ENCODE data around the gene PCDHGB7.
"Not testable (repeated sequence)": the region's sequence is repeated elsewhere in the genome, so short reads cannot be mapped to it uniquely, and the experiment has no call there.

Gene PCDHGB7

GRCh38 chr5:141417494-141418172 is at the start of gene PCDHGB7:
TSS of gene PCDHGB7 (plus strand) at chr5:141417677. CDS start at chr5:141417860, 183 bp downstream.
- H3K4me3 ChIP-seq (ENCODE audit: low read length): peak within 1 kb of the TSS; percentile 28; the same call in 1 of the 2 replicates

DNA sequence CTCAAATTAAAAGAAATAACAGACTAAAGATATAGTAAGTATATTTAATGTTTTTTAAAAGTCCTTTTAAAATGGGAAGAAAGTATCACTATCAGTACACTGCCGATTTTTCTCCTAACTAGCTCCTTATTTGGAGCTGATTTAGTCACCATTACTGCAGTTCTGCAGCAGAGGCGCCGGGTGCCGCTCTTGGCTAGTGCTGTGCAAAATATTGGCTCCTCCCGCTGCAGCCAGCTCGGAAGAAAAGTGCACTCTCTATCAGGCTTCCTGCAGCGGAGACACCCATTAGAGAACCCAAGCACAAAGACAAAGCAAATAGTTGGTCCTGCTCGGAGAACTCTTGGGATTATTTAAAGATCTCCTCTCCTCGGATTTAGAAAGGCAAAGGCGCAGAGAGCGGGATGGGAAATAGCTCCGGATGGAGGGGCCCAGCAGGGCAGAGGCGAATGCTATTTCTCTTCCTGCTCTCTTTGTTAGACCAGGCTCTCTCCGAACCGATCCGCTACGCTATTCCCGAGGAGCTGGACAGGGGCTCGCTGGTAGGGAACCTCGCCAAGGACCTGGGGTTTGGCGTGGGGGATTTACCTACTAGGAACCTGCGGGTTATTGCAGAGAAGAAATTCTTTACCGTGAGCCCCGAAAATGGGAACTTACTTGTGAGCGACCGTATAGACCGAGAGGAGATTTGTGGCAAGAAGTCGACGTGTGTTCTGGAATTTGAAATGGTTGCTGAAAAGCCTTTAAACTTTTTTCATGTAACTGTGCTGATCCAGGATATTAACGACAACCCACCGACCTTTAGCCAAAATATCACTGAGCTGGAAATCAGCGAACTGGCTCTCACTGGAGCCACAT is 47.3 kb upstream of the PCDHGB7 start, which contains the start of gene PCDHGB3:
PCDHGB3 (plus strand) TSS at position 249 of the 855 bp plus-strand sequence; CDS start at position 402, 153 bp downstream.
- no peak for TF ChIP-seq ZNF274 (IDR thresholded peaks at IDR 0.05; ENCODE audit: low read depth, low read length)
- H3K4me3 ChIP-seq (ENCODE audit: low read length): peak within 1 kb of the TSS; percentile 43; the same call in 1 of the 2 replicates

DNA sequence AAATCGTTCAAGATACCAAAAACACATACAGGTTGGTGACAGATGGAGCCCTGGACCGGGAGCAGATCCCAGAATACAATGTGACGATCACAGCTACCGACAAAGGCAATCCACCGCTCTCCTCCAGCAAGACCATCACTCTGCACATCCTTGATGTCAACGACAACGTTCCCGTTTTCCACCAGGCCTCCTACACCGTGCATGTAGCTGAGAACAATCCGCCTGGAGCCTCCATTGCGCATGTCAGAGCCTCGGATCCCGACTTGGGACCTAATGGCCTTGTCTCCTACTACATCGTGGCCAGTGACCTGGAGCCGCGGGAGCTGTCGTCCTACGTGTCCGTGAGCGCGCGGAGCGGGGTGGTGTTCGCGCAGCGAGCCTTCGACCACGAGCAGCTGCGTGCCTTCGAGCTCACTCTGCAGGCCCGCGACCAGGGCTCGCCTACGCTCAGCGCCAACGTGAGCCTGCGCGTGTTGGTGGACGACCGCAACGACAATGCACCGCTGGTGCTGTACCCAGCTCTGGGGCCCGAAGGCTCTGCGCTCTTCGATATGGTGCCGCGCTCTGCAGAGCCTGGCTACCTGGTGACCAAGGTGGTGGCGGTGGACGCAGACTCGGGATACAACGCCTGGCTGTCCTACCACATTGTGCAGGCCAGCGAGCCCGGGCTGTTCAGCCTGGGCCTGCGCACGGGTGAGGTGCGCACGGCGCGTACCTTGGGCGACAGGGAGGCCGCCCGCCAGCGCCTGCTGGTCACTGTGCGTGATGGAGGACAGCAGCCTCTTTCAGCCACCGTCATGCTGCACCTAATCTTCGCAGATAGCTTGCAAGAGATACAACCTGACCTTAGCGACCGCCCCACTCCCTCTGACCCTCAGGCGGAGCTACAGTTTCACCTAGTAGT is 45.7 kb upstream of the PCDHGB7 start:
- no peak overlapping the region for H3K4me3 ChIP-seq (ENCODE audit: low read length)

GRCh38 chr5:141373673-141374317 is 43.7 kb upstream of the PCDHGB7 start, which contains the start of gene PCDHGA6:
TSS of gene PCDHGA6 (plus strand) at chr5:141373891. CDS start at chr5:141374084, 193 bp downstream.
- no peak for TF ChIP-seq ZNF274 (IDR thresholded peaks at IDR 0.05; ENCODE audit: low read depth, low read length)
- H3K4me3 ChIP-seq (ENCODE audit: low read length): peak within 1 kb of the TSS; percentile 60; the same call in 1 of the 2 replicates

More for the DNA sequence above, 45.7 kb upstream of the PCDHGB7 start:
- TF ChIP-seq ZNF274 (IDR thresholded peaks at IDR 0.05; ENCODE audit: low read depth, low read length): no peak

DNA sequence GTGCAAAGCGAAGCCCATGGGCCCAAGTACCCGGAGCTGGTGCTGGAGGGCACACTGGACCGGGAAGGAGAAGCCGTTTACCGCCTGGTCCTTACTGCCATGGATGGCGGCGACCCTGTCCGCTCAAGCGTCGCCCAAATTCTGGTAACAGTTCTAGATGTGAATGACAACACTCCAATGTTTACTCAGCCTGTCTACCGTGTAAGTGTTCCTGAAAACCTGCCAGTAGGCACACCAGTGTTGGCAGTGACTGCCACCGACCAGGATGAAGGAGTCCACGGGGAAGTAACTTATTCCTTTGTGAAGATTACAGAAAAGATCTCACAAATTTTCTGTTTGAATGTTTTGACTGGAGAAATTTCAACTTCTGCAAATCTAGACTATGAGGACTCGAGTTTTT is 42.9 kb upstream of the PCDHGB7 start:
- no peak overlapping the region for H3K4me3 ChIP-seq (ENCODE audit: low read length)

GRCh38 chr5:141375444-141376155 is 41.9 kb upstream of the PCDHGB7 start:
- not testable (repeated sequence) for H3K4me3 ChIP-seq (ENCODE audit: low read length)

More for the DNA sequence above, 42.9 kb upstream of the PCDHGB7 start:
- no peak for TF ChIP-seq ZNF274 (IDR thresholded peaks at IDR 0.05; ENCODE audit: low read depth, low read length)

GRCh38 chr5:141382469-141383294 is 34.8 kb upstream of the PCDHGB7 start, which contains the start of gene PCDHGA7:
TSS of gene PCDHGA7 (plus strand) at chr5:141382742. CDS start at chr5:141382900, 158 bp downstream.
- TF ChIP-seq ZNF274 (IDR thresholded peaks at IDR 0.05; ENCODE audit: low read depth, low read length): no peak
- peak within 1 kb of the TSS; percentile 30; the same call in 1 of the 2 replicates for H3K4me3 ChIP-seq (ENCODE audit: low read length)

DNA sequence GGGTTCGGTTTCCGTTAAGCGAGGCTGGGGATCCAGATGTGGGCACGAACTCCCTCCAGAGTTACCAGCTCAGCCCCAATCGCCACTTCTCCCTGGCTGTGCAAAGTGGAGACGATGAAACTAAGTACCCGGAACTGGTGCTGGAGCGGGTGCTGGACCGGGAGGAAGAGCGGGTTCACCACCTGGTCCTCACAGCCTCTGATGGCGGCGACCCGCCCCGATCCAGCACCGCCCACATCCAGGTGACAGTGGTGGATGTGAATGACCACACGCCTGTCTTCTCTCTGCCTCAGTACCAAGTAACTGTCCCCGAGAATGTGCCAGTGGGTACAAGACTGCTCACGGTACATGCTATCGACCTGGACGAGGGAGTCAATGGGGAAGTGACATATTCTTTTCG is 34.1 kb upstream of the PCDHGB7 start:
- TF ChIP-seq ZNF274 (IDR thresholded peaks at IDR 0.05; ENCODE audit: low read depth, low read length): no peak
- no peak overlapping the region for H3K4me3 ChIP-seq (ENCODE audit: low read length)

DNA sequence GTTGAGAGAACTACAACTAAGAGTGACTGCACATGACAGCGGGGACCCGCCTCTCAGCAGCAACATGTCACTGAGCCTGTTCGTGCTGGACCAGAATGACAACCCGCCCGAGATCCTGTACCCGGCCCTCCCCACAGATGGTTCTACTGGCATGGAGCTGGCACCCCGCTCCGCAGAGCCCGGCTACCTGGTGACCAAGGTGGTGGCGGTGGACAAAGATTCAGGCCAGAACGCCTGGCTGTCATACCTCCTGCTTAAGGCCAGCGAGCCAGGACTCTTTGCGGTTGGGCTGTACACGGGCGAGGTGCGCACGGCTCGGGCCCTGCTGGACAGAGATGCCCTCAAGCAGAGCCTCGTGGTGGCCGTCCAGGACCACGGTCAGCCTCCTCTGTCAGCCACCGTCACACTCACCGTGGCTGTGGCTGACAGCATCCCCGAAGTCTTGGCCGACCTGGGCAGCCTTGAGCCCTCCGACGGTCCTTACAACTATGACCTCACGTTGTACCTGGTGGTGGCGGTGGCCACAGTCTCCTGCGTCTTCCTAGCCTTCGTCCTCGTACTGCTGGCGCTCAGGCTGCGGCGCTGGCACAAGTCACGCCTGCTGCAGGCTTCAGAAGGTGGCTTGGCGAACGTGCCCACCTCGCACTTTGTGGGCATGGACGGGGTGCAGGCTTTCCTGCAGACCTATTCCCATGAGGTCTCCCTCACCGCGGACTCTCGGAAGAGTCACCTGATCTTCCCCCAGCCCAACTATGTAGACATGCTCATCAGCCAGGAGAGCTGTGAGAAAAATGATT is 32.8 kb upstream of the PCDHGB7 start:
- no peak overlapping the region for H3K4me3 ChIP-seq (ENCODE audit: low read length)
- no peak for TF ChIP-seq ZNF274 (IDR thresholded peaks at IDR 0.05; ENCODE audit: low read depth, low read length)

DNA sequence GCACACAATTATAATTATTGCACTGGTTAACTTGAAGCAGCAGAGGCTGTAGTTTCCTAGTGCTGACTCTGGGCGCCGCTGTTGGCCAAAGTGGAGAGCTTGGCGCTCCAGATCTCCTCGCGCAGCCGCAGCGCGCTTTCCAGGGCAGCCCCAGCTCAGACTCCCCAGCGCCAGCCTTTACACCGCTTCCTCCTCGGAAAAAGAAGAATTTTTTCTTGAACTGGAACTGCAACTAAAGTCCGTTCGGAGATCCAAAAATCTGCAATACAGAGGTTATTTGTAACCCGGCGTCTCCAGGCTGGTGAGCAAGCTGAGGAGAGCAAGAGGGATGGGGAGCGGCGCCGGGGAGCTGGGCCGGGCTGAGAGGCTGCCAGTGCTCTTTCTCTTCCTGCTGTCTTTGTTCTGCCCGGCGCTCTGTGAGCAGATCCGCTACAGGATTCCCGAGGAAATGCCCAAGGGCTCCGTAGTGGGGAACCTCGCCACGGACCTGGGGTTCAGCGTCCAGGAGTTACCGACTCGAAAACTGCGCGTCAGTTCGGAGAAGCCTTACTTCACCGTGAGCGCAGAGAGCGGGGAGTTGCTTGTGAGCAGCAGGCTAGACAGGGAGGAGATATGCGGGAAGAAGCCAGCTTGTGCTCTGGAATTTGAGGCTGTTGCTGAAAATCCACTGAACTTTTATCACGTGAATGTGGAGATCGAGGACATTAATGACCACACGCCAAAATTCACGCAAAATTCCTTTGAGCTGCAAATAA is 29.7 kb upstream of the PCDHGB7 start, which contains the start of gene PCDHGB4:
PCDHGB4 (plus strand) TSS at position 142 of the 755 bp plus-strand sequence; CDS start at position 329, 187 bp downstream.
- H3K4me3 ChIP-seq (ENCODE audit: low read length): peak within 1 kb of the TSS; percentile 14; the same call in 1 of the 2 replicates

Measured in GM08714 (cell line).